UCSD-AML1 (cell line): Measurements from ENCODE around the gene CEP152.
"Not testable (repeated sequence)": the region's sequence is repeated elsewhere in the genome, so short reads cannot be mapped to it uniquely, and the experiment has no call there.

ENCODE experiments used
- DNase-seq: peaks from one replicate; lab custom pipeline; 2025; ENCODE audit not compliant: unreplicated experiment; lab: John Stamatoyannopoulos, UW

Gene CEP152

GRCh38 chr15:48810414-48811324 is at the start of gene CEP152:
Gene CEP152 (minus strand): TSS chr15:48811069. CDS start chr15:48805649, 5,420 bp downstream.
- peak; percentile 99 for DNase-seq

GRCh38 chr15:48859426-48859825 is 48.6 kb upstream of the CEP152 start:
- DNase-seq: no peak

GRCh38 chr15:48858401-48858800 is 47.5 kb upstream of the CEP152 start:
- DNase-seq: no peak

GRCh38 chr15:48856942-48857341 is 46.1 kb upstream of the CEP152 start:
- no peak for DNase-seq

GRCh38 chr15:48855501-48856440 is 44.9 kb upstream of the CEP152 start:
- DNase-seq: no peak

- DNase-seq: not testable (repeated sequence)
These were observed 43.6 kb upstream of the CEP152 start for GRCh38 chr15:48854434-48854833.

- no peak for DNase-seq
These were observed 41.1 kb upstream of the CEP152 start for GRCh38 chr15:48851956-48852355.

- no peak for DNase-seq
These were observed 39.8 kb upstream of the CEP152 start for GRCh38 chr15:48850648-48851047.

GRCh38 chr15:48845123-48845522 is 34.3 kb upstream of the CEP152 start:
- no peak for DNase-seq

GRCh38 chr15:48842501-48842900 is 31.6 kb upstream of the CEP152 start:
- no peak for DNase-seq

GRCh38 chr15:48834756-48835155 is 23.9 kb upstream of the CEP152 start:
- no peak for DNase-seq

GRCh38 chr15:48833526-48834239 is 22.8 kb upstream of the CEP152 start:
- DNase-seq: no peak

GRCh38 chr15:48832648-48833047 is 21.8 kb upstream of the CEP152 start:
- DNase-seq: no peak

GRCh38 chr15:48828906-48829305 is 18.0 kb upstream of the CEP152 start:
- no peak for DNase-seq

GRCh38 chr15:48828471-48828870 is 17.6 kb upstream of the CEP152 start:
- DNase-seq: no peak

- no peak for DNase-seq
These were observed 14.2 kb upstream of the CEP152 start for GRCh38 chr15:48825075-48825474.

- DNase-seq: no peak
These were observed 12.8 kb upstream of the CEP152 start for GRCh38 chr15:48823706-48824105.

- DNase-seq: no peak
These were observed 12.4 kb upstream of the CEP152 start for GRCh38 chr15:48823237-48823636.

- no peak for DNase-seq
These were observed 3.4 kb upstream of the CEP152 start for GRCh38 chr15:48814286-48814685.

GRCh38 chr15:48811325-48811958 is 573 bp upstream of the CEP152 start:
- no peak for DNase-seq

- DNase-seq: peak; percentile 16
These were observed 4.7 kb downstream of the CEP152 start for GRCh38 chr15:48806151-48806550.
